GM19438 (cell line): ENCODE data around the gene PER1.

Source experiments
- ATAC-seq: cut with Tn5 transposase; IDR thresholded peaks from one replicate; pipeline ENCODE4 v1.9.1; 2021; ENCODE audit warnings: low read depth; ENCODE audit not compliant: unreplicated experiment

Gene PER1

GRCh38 chr17:8105957-8106398 is 46.2 kb downstream of the PER1 start:
- no peak for ATAC-seq

GRCh38 chr17:8104911-8105310 is 47.3 kb downstream of the PER1 start:
- ATAC-seq: no peak

- ATAC-seq: no peak
Measured at GRCh38 chr17:8103549-8103948, 48.7 kb downstream of the PER1 start.

- no peak for ATAC-seq
Measured at GRCh38 chr17:8101721-8102120, 50.5 kb downstream of the PER1 start.

- ATAC-seq: no peak
Measured at GRCh38 chr17:8100763-8101162, 51.4 kb downstream of the PER1 start.

- no peak for ATAC-seq
Measured at GRCh38 chr17:8100111-8100510, 52.1 kb downstream of the PER1 start.

- no peak for ATAC-seq
Measured at GRCh38 chr17:8096541-8096940, 55.7 kb downstream of the PER1 start.

- ATAC-seq: no peak
Measured at GRCh38 chr17:8095361-8095760, 56.8 kb downstream of the PER1 start.

GRCh38 chr17:8091033-8091687 is 61.0 kb downstream of the PER1 start:
- no peak for ATAC-seq
